RPMI8226 (cell line): ENCODE measurements around the gene FASN.
A peak's percentile ranks its signal among the peaks of the same experiment; 100 is the strongest.
"Not testable (repeated sequence)": the region's sequence is repeated elsewhere in the genome, so short reads cannot be mapped to it uniquely, and the experiment has no call there.

Experiments
- DNase-seq: peaks from one replicate; pipeline ENCODE4 v3.0.0-alpha.2; 2015

The FASN gene

DNA sequence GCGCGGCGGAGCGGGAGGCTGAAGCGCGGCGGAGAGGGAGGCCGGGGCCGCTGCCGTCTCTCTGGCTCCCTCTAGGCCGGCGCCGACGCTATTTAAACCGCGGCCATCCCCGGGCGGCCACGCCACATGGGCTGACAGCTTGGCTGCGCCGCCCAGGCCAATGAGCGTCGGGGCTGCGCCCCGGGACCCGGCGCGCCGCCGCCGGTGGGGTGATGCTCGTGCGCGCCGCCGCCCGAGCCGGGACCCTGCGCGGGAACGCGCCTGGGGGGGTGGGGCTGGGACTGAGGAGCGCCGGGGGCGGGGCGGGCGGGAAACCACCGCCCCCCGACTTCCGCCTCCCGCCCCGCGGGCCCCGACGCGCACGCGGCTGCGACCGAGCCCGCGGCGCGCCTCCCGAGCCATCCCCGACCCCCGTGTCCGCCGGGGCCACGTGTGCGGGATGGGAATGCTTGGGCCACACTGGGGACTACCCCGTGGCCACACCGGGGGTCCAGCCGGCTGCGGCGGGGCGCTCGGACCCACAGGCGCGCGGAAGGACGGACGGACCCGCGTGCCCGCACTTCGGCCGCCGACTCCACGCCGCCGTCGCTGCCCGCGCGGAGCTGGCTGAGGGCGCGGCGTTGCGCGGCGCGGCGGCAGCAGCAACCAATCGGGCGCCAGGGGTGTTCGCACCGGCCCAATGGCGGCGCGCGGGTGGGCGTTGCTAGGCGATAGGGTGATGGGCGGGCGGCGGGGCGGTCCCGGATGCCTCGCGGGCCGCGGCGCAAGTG is at the start of gene FASN:
FASN (minus strand) TSS at position 68 of the 770 bp plus-strand sequence. CDS start 1,791 bp downstream, outside the sequence.
- peak; percentile 98 for DNase-seq

- no peak for DNase-seq
Observed at GRCh38 chr17:82146663-82147654, 48.9 kb upstream of the FASN start.

DNA sequence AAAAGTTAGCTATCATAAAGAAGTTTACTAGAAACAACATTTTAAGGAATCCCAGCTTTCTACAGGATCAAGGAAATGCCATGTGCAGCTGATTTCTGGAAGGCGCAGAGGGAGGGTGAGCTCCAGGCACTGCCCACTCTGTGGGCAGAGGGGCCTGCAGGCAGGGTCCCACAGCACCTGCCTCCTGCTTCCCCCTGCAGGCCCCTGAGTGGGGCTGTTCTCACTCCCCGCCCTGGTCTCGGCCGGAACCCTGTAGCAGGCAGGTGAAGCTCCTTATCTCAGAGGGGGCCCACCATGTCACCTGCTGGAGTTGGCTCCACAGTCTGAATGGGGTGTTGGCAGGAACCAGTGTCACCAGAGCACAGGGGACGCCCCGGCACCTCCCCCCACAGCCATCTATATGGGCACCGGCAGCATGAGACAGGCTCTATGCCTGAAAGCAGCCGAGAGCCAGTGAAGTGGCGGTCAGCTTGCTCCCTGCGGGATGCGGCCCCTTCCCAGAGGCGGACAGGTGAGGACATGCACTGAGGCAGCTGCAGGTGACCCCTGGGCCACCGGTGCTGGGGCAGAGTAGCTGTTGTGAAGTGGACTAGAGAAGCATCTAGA is 47.6 kb upstream of the FASN start:
- DNase-seq = no peak

GRCh38 chr17:82143333-82143732 is 45.3 kb upstream of the FASN start:
- DNase-seq = no peak

GRCh38 chr17:82139961-82140360 is 41.9 kb upstream of the FASN start:
- DNase-seq = not testable (repeated sequence)

- DNase-seq = no peak
Observed at GRCh38 chr17:82138511-82138992, 40.5 kb upstream of the FASN start.

DNA sequence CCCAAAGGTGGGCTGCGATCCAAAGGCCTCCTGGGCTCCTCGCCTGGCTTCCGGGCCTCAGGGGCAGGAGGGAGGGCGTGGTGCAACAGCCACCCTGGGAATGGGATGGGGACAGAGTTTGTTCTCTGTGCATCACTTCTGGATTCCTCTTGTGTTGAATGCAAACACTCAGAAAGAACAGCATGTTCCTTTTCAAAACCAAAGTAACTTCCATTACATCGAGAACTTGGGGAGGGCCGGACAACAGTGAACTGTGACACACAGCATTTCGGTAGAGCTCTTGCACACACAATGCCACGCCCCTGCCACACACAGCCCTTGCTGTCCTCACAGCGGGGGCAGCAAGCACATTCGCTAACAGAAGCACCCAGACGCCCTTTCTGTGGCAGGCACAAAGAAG is 36.1 kb upstream of the FASN start:
- no peak for DNase-seq

GRCh38 chr17:82133166-82133953 is 35.3 kb upstream of the FASN start:
- DNase-seq = not testable (repeated sequence)

GRCh38 chr17:82129095-82129494 is 31.1 kb upstream of the FASN start:
- DNase-seq = no peak

GRCh38 chr17:82128287-82128686 is 30.3 kb upstream of the FASN start:
- no peak for DNase-seq

DNA sequence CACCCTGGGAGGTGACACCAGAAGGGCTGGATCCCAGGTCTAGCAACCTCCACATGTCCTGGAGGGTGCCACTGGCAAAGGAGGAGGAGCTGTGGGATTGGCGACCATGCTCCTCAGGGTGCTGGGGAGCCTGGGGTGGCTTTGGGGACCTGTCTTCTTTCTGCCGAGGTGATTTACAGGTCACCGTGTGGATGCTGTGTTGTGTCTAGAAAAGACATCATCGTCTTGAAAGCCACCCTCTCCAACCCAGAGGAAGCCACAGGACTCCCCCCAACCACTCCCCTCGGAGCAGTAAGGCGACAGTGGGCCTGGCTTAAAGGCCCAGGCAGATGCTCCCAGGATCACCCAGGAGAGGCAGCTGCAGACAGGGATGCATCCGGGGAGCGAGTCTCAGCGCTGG is 29.7 kb upstream of the FASN start:
- DNase-seq = no peak

GRCh38 chr17:82127315-82127595 is 29.2 kb upstream of the FASN start:
- DNase-seq = no peak

GRCh38 chr17:82126556-82127314 is 28.7 kb upstream of the FASN start:
- DNase-seq = no peak

- no peak for DNase-seq
Observed at GRCh38 chr17:82124101-82124500, 26.1 kb upstream of the FASN start.

DNA sequence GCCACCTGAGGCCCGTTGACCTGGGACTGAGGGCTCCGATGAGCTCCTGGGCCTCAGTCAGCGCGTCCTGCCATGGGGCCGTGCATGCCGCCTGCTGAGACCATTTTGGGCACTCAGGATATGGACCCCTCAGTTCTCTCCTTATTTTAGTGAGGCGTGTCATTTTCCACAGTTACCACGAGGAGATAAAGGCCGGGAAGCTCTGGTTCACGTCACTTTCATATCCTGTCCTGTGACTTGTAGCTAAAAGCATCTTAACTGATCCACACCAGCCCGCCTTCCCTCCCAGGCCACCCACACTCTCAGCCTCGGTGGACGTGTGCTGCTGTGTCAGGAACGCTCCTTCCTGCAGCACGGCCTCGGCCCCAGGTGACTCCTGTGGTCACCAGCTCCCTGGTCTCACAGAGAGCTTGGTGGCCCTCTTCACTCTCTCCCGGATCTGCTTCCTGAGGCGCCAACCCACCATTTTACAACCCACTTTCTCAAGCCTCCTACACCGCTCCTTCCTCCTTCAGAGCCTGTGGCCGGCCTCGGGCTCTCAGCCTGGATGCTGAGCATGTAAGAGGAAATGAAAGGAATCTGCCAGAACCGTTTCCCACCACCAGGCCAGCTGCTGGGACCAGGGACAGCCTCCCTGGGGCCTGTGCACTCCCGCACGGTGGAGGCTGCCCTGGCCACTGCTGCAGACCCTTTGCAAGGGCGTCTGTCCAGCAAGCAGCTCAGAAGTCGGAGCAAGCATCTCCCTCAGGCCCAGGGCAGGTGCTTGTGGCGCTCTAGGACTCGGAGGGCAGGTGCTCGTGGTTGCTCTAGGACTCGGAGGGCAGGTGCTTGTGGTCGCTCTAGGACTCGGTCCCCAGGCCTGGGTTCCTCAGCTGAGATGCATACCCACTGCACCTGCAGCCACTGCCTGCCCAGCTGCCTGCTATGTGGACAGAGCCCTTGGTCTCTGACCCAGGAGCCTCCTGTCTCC is 23.9 kb upstream of the FASN start:
- DNase-seq = peak; percentile 85

DNA sequence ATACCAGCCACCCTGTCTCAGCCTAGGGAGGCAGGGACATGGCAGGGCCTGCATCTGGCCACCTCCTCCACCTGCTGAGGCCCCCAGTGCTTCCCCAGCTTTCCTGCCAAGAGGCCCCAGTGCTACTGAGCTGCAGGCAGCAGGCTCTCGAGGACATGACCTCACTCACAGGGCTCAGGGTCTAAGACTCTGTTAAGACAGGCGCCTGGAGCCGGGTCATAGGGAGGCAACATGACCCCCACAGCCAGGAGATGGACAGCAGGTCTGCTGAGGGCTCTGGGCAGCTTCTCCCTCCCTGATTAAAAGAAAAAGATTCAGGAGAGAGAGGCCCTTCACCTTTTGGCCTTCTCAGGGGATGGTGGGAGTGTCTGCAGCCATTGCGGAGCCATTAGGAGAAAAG is 23.2 kb upstream of the FASN start:
- DNase-seq = no peak

DNA sequence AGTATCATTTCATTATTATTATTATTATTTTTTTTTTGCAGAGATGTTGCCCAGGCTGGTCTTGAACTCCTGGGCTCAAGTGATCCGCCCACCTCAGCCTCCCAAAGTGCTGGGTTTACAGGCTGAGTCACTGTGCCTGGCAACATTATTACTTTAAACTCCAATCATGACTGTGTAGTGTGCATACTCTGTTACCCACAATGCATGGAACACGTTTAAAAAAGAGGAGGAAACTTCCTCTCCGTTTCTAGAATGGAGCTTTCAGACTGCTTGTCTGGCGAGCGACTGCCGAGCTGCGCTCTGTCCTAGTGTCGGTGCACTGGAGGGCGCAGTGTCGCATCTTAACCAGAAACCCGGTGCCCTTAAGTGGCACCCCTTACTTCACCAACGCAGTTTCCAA is 22.1 kb upstream of the FASN start:
- no peak for DNase-seq

DNA sequence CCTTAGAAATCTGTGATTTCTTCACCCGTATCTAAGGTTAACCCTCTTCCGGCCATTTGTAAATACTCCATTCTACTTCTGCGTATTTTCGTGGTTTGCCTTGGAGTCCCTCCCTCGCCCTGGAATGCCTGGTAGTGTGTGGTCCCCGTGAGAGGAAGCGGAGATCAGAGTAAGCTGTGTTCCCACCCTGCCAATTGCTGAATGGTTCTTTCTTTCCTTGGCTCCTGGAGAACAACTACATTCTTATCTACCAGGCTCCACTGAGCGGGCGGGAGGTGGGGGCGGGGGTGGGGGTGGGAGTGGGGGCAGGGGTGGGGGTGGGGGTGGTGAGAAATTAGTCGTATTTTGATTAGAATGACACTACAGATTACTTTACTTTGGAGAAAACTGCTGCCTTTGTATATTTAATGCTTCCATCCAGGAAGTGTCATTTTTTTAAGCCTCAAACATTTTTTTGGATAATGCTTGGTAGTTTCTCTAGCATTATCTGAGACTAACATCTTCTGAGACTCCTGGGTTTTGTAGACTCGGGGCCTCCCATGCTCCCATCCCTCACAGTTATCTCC is 20.9 kb upstream of the FASN start:
- DNase-seq = no peak

GRCh38 chr17:82118168-82118814 is 20.3 kb upstream of the FASN start:
- no peak for DNase-seq
